Activated T-helper 17 cell treated with anti-CD3 and anti-CD28 coated beads, Interleukin-2, amount 50 U/mL, for 72 hours (primary cell): ENCODE measurements around the gene SMC6. TPM values are rescaled to one million over a fixed set of nuclear protein-coding genes. Genes with fewer than 3 reads are reported as not detected.

Experiments used
- ATAC-seq: fragments of 150-1000 bp; cut with Tn5 transposase; replicated peaks from 2 replicates; pipeline ENCODE4 v1.10.0; 2021; ENCODE audit warnings: mild to moderate bottlenecking, moderate library complexity
- H3K27ac Mint-ChIP-seq: one replicate; pipeline ENCODE4 v1.8.0; 2022; ENCODE audit warnings: mixed read lengths
- H3K27me3 Mint-ChIP-seq: one replicate; pipeline ENCODE4 v1.8.0; 2022; ENCODE audit warnings: mixed read lengths
- H3K36me3 Mint-ChIP-seq: one replicate; pipeline ENCODE4 v1.8.0; 2022; ENCODE audit warnings: low read depth, mild to moderate bottlenecking, mixed read lengths
- H3K4me1 Mint-ChIP-seq: one replicate; pipeline ENCODE4 v1.8.0; 2022; ENCODE audit warnings: mixed read lengths
- H3K4me3 Mint-ChIP-seq: one replicate; pipeline ENCODE4 v1.8.0; 2022; ENCODE audit warnings: mild to moderate bottlenecking, mixed read lengths
- H3K9me3 Mint-ChIP-seq: one replicate; pipeline ENCODE4 v1.8.0; 2022; ENCODE audit warnings: mixed read lengths
- total RNA-seq, 2 donors: library from RNA; stranded (reverse); gene quantifications; one replicate each; pipeline ENCODE4 v1.2.3, GENCODE V29; 2022

SMC6 gene
- 10 to 100 TPM; 14.1 to 22.3 TPM for total RNA-seq

GRCh38 chr2:17753803-17754663 lies at the start of gene SMC6, which contains the start of gene GEN1:
Gene SMC6 (minus strand): TSS chr2:17753810. CDS start chr2:17745946, 7,864 bp downstream.
Gene GEN1 (plus strand): TSS chr2:17754138. CDS start chr2:17759944, 5,806 bp downstream.
- Mint-ChIP-seq H3K4me3 (peak within 1 kb of the TSS; percentile 82), H3K9me3 (no peaks in the 10 kb centered on the region), H3K27ac (peak within 1 kb of the TSS; percentile 96), H3K4me1 (peaks cover 6% of the 10 kb centered on the region), H3K27me3 (no peaks in the 10 kb centered on the region), H3K36me3 (peaks cover 5% of the 10 kb centered on the region)
- peak; percentile 88 for ATAC-seq

GRCh38 chr2:17800693-17801458 lies 47.3 kb upstream of the SMC6 start:
- ATAC-seq: no peak
- H3K9me3 Mint-ChIP-seq: no peaks in the 10 kb centered on the region
- H3K4me3 Mint-ChIP-seq: no peak overlapping the region
- H3K27me3 Mint-ChIP-seq: peaks cover 19% of the 10 kb centered on the region
- H3K4me1 Mint-ChIP-seq: no peaks in the 10 kb centered on the region
- no peaks in the 10 kb centered on the region for H3K36me3 Mint-ChIP-seq
- H3K27ac Mint-ChIP-seq: no peak overlapping the region

GRCh38 chr2:17800219-17800618 lies 46.6 kb upstream of the SMC6 start:
- Mint-ChIP-seq H3K36me3 (no peaks in the 10 kb centered on the region), H3K4me1 (no peaks in the 10 kb centered on the region), H3K27ac (no peak overlapping the region), H3K4me3 (no peak overlapping the region), H3K9me3 (no peaks in the 10 kb centered on the region), H3K27me3 (peaks cover 21% of the 10 kb centered on the region)
- ATAC-seq: no peak

DNA sequence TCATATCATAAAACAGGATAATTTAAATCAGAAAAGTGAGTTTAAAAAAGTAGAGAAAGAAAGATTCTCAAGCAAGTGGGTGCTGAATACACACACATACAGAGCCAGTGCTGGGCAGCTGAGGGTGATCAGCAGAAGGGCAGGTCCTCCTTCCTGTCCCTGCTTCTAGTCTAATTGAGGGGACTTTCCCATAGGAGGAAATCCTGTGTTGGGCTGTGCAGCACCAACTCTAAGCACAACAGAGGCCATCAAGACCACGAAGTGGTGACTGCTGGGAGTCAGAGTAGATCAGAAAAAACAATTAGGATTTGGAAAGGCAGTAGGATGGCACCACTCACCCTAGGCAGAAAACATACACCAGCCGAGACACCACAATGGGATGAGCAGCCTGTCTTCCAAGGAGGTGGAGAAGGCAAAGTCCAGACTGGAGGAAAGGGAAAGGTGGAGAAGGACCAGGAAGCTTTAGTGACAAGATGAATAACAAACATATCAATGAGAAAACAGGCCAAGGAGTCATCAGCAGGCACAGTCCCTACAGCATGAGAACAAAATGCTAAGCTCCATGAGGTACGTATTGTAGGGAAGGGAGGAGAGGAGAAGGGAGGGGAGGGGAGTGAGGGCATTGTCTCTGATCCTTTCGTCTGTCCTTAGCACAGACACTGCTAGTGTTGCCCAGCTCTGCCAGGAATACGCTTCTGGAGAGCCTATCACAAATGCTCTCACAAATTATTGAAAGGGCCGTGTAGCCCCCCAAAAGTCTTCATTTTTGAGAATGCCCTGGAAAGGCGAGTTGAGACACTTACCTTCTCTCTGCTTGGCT lies 45.9 kb upstream of the SMC6 start:
- H3K27ac Mint-ChIP-seq: no peak overlapping the region
- H3K4me1 Mint-ChIP-seq: no peaks in the 10 kb centered on the region
- ATAC-seq: no peak
- no peaks in the 10 kb centered on the region for H3K9me3 Mint-ChIP-seq
- H3K36me3 Mint-ChIP-seq: no peaks in the 10 kb centered on the region
- H3K4me3 Mint-ChIP-seq: no peak overlapping the region
- peaks cover 24% of the 10 kb centered on the region for H3K27me3 Mint-ChIP-seq

GRCh38 chr2:17798338-17798737 lies 44.7 kb upstream of the SMC6 start:
- no peak for ATAC-seq
- Mint-ChIP-seq H3K27me3 (peaks cover 26% of the 10 kb centered on the region), H3K9me3 (no peaks in the 10 kb centered on the region), H3K4me1 (no peaks in the 10 kb centered on the region), H3K4me3 (no peak overlapping the region), H3K27ac (no peak overlapping the region), H3K36me3 (no peaks in the 10 kb centered on the region)

- H3K4me1 Mint-ChIP-seq: no peaks in the 10 kb centered on the region
- H3K36me3 Mint-ChIP-seq: no peaks in the 10 kb centered on the region
- no peak for ATAC-seq
- peaks cover 44% of the 10 kb centered on the region for H3K27me3 Mint-ChIP-seq
- no peaks in the 10 kb centered on the region for H3K9me3 Mint-ChIP-seq
- no peak overlapping the region for H3K27ac Mint-ChIP-seq
- H3K4me3 Mint-ChIP-seq: no peak overlapping the region
These were observed 41.7 kb upstream of the SMC6 start for GRCh38 chr2:17795309-17795708.

- Mint-ChIP-seq H3K27ac (no peak overlapping the region), H3K9me3 (no peaks in the 10 kb centered on the region), H3K27me3 (peaks cover 44% of the 10 kb centered on the region), H3K4me1 (no peaks in the 10 kb centered on the region), H3K4me3 (no peak overlapping the region), H3K36me3 (no peaks in the 10 kb centered on the region)
- no peak for ATAC-seq
These were observed 40.3 kb upstream of the SMC6 start for GRCh38 chr2:17793803-17794354.

- Mint-ChIP-seq H3K4me3 (no peak overlapping the region), H3K27me3 (peaks cover 44% of the 10 kb centered on the region), H3K27ac (no peak overlapping the region), H3K4me1 (no peaks in the 10 kb centered on the region), H3K9me3 (no peaks in the 10 kb centered on the region), H3K36me3 (no peaks in the 10 kb centered on the region)
- ATAC-seq: no peak
These were observed 39.7 kb upstream of the SMC6 start for GRCh38 chr2:17793296-17793695.

GRCh38 chr2:17792515-17792914 lies 38.9 kb upstream of the SMC6 start:
- Mint-ChIP-seq H3K4me3 (no peak overlapping the region), H3K27me3 (peaks cover 41% of the 10 kb centered on the region), H3K36me3 (no peaks in the 10 kb centered on the region), H3K9me3 (no peaks in the 10 kb centered on the region), H3K27ac (no peak overlapping the region), H3K4me1 (no peaks in the 10 kb centered on the region)
- ATAC-seq: no peak

DNA sequence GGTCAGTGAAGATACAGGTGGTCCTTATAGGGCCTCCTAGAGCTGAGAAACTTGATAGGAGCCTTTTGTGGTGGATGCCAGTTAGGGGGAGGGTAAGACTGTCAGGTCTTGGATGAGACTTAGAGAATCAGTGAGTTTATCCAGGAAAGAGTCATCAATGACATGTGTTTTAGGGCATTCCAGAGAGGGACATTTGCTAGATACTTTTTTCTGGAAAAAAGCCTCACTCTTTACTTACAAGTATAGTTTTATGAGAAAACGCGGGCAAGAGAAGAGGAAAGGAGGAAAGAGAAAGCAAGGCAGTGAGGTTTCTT lies 38.2 kb upstream of the SMC6 start:
- ATAC-seq: no peak
- H3K36me3 Mint-ChIP-seq: no peaks in the 10 kb centered on the region

GRCh38 chr2:17791121-17791816 lies 37.7 kb upstream of the SMC6 start:
- ATAC-seq: no peak
- no peak overlapping the region for H3K4me3 Mint-ChIP-seq
- no peaks in the 10 kb centered on the region for H3K9me3 Mint-ChIP-seq
- peaks cover 37% of the 10 kb centered on the region for H3K27me3 Mint-ChIP-seq
- no peaks in the 10 kb centered on the region for H3K4me1 Mint-ChIP-seq
- no peaks in the 10 kb centered on the region for H3K36me3 Mint-ChIP-seq
- no peak overlapping the region for H3K27ac Mint-ChIP-seq

More for the DNA sequence above, 38.2 kb upstream of the SMC6 start:
- no peak overlapping the region for H3K4me3 Mint-ChIP-seq
- peaks cover 41% of the 10 kb centered on the region for H3K27me3 Mint-ChIP-seq
- no peak overlapping the region for H3K27ac Mint-ChIP-seq
- H3K4me1 Mint-ChIP-seq: no peaks in the 10 kb centered on the region
- H3K9me3 Mint-ChIP-seq: no peaks in the 10 kb centered on the region

GRCh38 chr2:17790536-17790935 lies 36.9 kb upstream of the SMC6 start:
- Mint-ChIP-seq H3K9me3 (no peaks in the 10 kb centered on the region), H3K4me3 (no peak overlapping the region), H3K27ac (no peak overlapping the region), H3K4me1 (no peaks in the 10 kb centered on the region), H3K36me3 (no peaks in the 10 kb centered on the region), H3K27me3 (peaks cover 36% of the 10 kb centered on the region)
- ATAC-seq: peak; percentile 34

DNA sequence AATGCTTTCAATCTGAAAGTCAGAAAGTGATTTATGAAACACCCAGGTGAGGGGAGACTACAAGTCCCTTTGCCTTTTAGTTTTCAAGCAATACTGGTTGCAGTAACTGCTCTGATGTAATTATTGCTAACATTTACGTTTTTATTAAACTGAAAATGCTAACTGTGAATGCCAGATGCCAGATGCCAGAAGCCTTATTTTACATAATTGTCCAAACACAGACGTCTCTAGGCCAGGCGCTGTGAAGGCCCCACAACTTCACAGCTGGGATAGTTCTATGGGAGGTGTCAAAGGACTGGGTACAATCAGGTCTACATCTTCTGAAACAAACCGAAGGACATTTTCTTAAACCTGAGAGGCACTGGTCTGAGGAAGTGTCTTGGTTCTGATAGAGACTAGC lies 35.2 kb upstream of the SMC6 start:
- Mint-ChIP-seq H3K4me1 (no peaks in the 10 kb centered on the region), H3K27me3 (peaks cover 26% of the 10 kb centered on the region), H3K9me3 (no peaks in the 10 kb centered on the region), H3K4me3 (no peak overlapping the region), H3K36me3 (no peaks in the 10 kb centered on the region), H3K27ac (no peak overlapping the region)
- no peak for ATAC-seq

DNA sequence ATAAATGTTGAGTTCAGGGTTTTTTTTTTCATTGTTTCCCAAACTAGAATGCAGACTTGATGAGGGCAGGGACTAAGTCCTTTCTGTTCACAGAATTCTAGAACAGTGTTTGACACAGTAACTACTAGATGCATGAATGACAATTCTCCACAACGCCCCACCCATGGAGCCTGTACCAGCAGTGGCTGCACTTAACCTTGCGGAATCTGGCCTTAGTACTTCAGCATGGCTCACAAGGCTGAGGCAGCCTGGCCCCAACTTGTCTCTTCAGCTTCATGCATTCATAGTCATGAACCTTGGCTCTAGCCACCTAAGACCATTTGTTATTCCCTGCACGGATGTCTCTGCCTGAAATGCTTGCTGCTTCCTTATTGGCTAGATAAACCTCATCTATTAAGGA lies 33.1 kb upstream of the SMC6 start:
- Mint-ChIP-seq H3K4me3 (no peak overlapping the region), H3K27me3 (peaks cover 12% of the 10 kb centered on the region)

More for the DNA sequence above, 33.1 kb upstream of the SMC6 start:
- Mint-ChIP-seq H3K27ac (no peak overlapping the region), H3K9me3 (no peaks in the 10 kb centered on the region), H3K36me3 (peaks cover 2% of the 10 kb centered on the region), H3K4me1 (no peaks in the 10 kb centered on the region)
- no peak for ATAC-seq
